Measurements from ENCODE around the gene FGFR3.

The FGFR3 gene

GRCh38 chr4:1751155-1751918, 41.8 kb upstream of the FGFR3 start:
- no peak for DNase-seq (ENCODE audit: low read depth)
- H3K4me3 ChIP-seq (ENCODE audit: low read depth, low read length) = no peak overlapping the region
- no peak for TF ChIP-seq CTCF (IDR thresholded peaks at IDR 0.05; ENCODE audit: control insufficient read depth, extremely low read depth, insufficient read depth)

GRCh38 chr4:1751919-1752283, 41.2 kb upstream of the FGFR3 start:
- TF ChIP-seq CTCF (IDR thresholded peaks at IDR 0.05; ENCODE audit: control insufficient read depth, extremely low read depth, insufficient read depth) = no peak
- no peak overlapping the region for H3K4me3 ChIP-seq (ENCODE audit: low read depth, low read length)
- no peak for DNase-seq (ENCODE audit: low read depth)

GRCh38 chr4:1752284-1753041, 40.6 kb upstream of the FGFR3 start:
- H3K4me3 ChIP-seq (ENCODE audit: low read depth, low read length) = no peak overlapping the region
- no peak for DNase-seq (ENCODE audit: low read depth)
- no peak for TF ChIP-seq CTCF (IDR thresholded peaks at IDR 0.05; ENCODE audit: control insufficient read depth, extremely low read depth, insufficient read depth)

- DNase-seq (ENCODE audit: low read depth) = no peak
- TF ChIP-seq CTCF (IDR thresholded peaks at IDR 0.05; ENCODE audit: control insufficient read depth, extremely low read depth, insufficient read depth) = no peak
- H3K4me3 ChIP-seq (ENCODE audit: low read depth, low read length) = no peak overlapping the region
These were observed 39.8 kb upstream of the FGFR3 start for GRCh38 chr4:1753294-1753696.

- no peak overlapping the region for H3K4me3 ChIP-seq (ENCODE audit: low read depth, low read length)
- DNase-seq (ENCODE audit: low read depth) = no peak
- TF ChIP-seq CTCF (IDR thresholded peaks at IDR 0.05; ENCODE audit: control insufficient read depth, extremely low read depth, insufficient read depth) = no peak
These were observed 39.3 kb upstream of the FGFR3 start for GRCh38 chr4:1753697-1754311.

GRCh38 chr4:1754336-1754735, 38.8 kb upstream of the FGFR3 start:
- no peak overlapping the region for H3K4me3 ChIP-seq (ENCODE audit: low read depth, low read length)
- TF ChIP-seq CTCF (IDR thresholded peaks at IDR 0.05; ENCODE audit: control insufficient read depth, extremely low read depth, insufficient read depth) = no peak
- no peak for DNase-seq (ENCODE audit: low read depth)

Measured in LNCaP clone FGC (cell line).